Right hindlimb (tissue), 1 donor: ENCODE data around the gene TMEM131.
A peak's percentile ranks its signal among the peaks of the same experiment; 100 is the strongest.

Source experiments
- DNase-seq: peaks from one replicate; pipeline ENCODE4 v3.0.0-alpha.2; 2018

Gene TMEM131

GRCh38 chr2:98020992-98021713 is 25.4 kb upstream of the TMEM131 start:
- DNase-seq, result no peak

- DNase-seq, result no peak
Measured at GRCh38 chr2:98020516-98020915, 24.8 kb upstream of the TMEM131 start.

GRCh38 chr2:98016908-98017670 is 21.3 kb upstream of the TMEM131 start:
- no peak for DNase-seq

GRCh38 chr2:98015671-98016070 is 19.9 kb upstream of the TMEM131 start:
- DNase-seq, result no peak

- DNase-seq, result no peak
Measured at GRCh38 chr2:98014379-98014778, 18.6 kb upstream of the TMEM131 start.

GRCh38 chr2:98013407-98014042 is 17.8 kb upstream of the TMEM131 start:
- DNase-seq, result no peak

GRCh38 chr2:98012561-98012991 is 16.8 kb upstream of the TMEM131 start:
- DNase-seq, result no peak

- no peak for DNase-seq
Measured at GRCh38 chr2:98009887-98010760, 14.4 kb upstream of the TMEM131 start.

- no peak for DNase-seq
Measured at GRCh38 chr2:98008415-98008814, 12.7 kb upstream of the TMEM131 start.

- no peak for DNase-seq
Measured at GRCh38 chr2:98006378-98006777, 10.6 kb upstream of the TMEM131 start.

GRCh38 chr2:98004613-98005012 is 8.9 kb upstream of the TMEM131 start:
- DNase-seq, result no peak

- no peak for DNase-seq
Measured at GRCh38 chr2:98004047-98004446, 8.3 kb upstream of the TMEM131 start.

GRCh38 chr2:97999536-97999935 is 3.8 kb upstream of the TMEM131 start:
- DNase-seq, result no peak

- no peak for DNase-seq
Measured at GRCh38 chr2:97998431-97999005, 2.8 kb upstream of the TMEM131 start.

- DNase-seq, result no peak
Measured at GRCh38 chr2:97997784-97998392, 2.1 kb upstream of the TMEM131 start.

- no peak for DNase-seq
Measured at GRCh38 chr2:97996679-97997078, 931 bp upstream of the TMEM131 start.

- peak; percentile 67 for DNase-seq
Measured at GRCh38 chr2:97995026-97995733, 568 bp downstream of the TMEM131 start.

GRCh38 chr2:97994476-97994875 is 1.3 kb downstream of the TMEM131 start:
- DNase-seq, result no peak

GRCh38 chr2:97993926-97994325 is 1.8 kb downstream of the TMEM131 start:
- no peak for DNase-seq

GRCh38 chr2:97992836-97993825 is 2.6 kb downstream of the TMEM131 start:
- no peak for DNase-seq
